Hepatocyte (in vitro differentiated cells): ENCODE measurements around the gene RTL9. TPM values are rescaled to one million over a fixed set of nuclear protein-coding genes. Genes with fewer than 3 reads are reported as not detected.
A peak's percentile ranks its signal among the peaks of the same experiment; 100 is the strongest.

Experiments used
- DNase-seq: peaks from one replicate; pipeline ENCODE4 v3.0.0-alpha.2; 2016; ENCODE audit warnings: low spot score
- H2AFZ ChIP-seq: fragments of 200-600 bp; sonication (generic); 2 replicates; pipeline ENCODE4 v1.6.0; 2016; ENCODE audit warnings: antibody characterized with exemption, mild to moderate bottlenecking
- H3K27ac ChIP-seq: fragments of 200-600 bp; sonication (generic); 2 replicates; pipeline ENCODE4 v1.5.1; 2016; ENCODE audit warnings: mild to moderate bottlenecking
- H3K27me3 ChIP-seq: fragments of 200-600 bp; sonication (generic); 2 replicates; pipeline ENCODE4 v1.6.1; 2016
- H3K36me3 ChIP-seq: fragments of 200-600 bp; sonication (generic); replicated peaks from 2 replicates; pipeline ENCODE4 v1.5.1; 2016; ENCODE audit warnings: low read depth; ENCODE audit not compliant: insufficient read depth
- H3K4me1 ChIP-seq: fragments of 200-600 bp; sonication (generic); 2 replicates; pipeline ENCODE4 v1.5.1; 2016; ENCODE audit warnings: mild to moderate bottlenecking, moderate library complexity; ENCODE audit not compliant: insufficient read depth
- H3K4me2 ChIP-seq: fragments of 200-600 bp; sonication (generic); 2 replicates; pipeline ENCODE4 v1.6.0; 2016
- H3K4me3 ChIP-seq: fragments of 200-600 bp; sonication (generic); 2 replicates; pipeline ENCODE4 v1.5.1; 2016; ENCODE audit warnings: mild to moderate bottlenecking
- H3K79me2 ChIP-seq: fragments of 200-600 bp; sonication (generic); 2 replicates; pipeline ENCODE4 v1.6.0; 2017; ENCODE audit warnings: mild to moderate bottlenecking
- H3K9me2 ChIP-seq: fragments of 200-600 bp; sonication (generic); replicated peaks from 2 replicates; pipeline ENCODE4 v1.6.0; 2017; ENCODE audit warnings: mild to moderate bottlenecking; ENCODE audit not compliant: insufficient read depth
- H3K9me3 ChIP-seq: fragments of 200-600 bp; sonication (generic); 2 replicates; pipeline ENCODE4 v1.5.1; 2016; ENCODE audit warnings: low read depth, mild to moderate bottlenecking
- H4K20me1 ChIP-seq: fragments of 200-600 bp; sonication (generic); 2 replicates; pipeline ENCODE4 v1.6.0; 2016; ENCODE audit warnings: mild to moderate bottlenecking; ENCODE audit not compliant: insufficient read depth, poor library complexity, severe bottlenecking
- EZH2 ChIP-seq: fragments of 200-600 bp; sonication (generic); IDR thresholded peaks from 2 replicates; pipeline ENCODE4 v1.6.1; 2016; ENCODE audit warnings: antibody characterized with exemption, mild to moderate bottlenecking, borderline replicate concordance
- EZH2phosphoT487 ChIP-seq: fragments of 200-600 bp; sonication (generic); IDR thresholded peaks from one replicate; pipeline ENCODE4 v1.6.1; 2018; ENCODE audit warnings: antibody characterized with exemption, mild to moderate bottlenecking, low read depth, moderate library complexity; ENCODE audit not compliant: unreplicated experiment, severe bottlenecking
- WGBS: methylation state at CpG from one replicate; pipeline ENCODE4 v1.1.6; 2016; ENCODE audit warnings: low lambda C conversion rate; ENCODE audit errors: missing lambda C conversion rate; 5-methylcytosine and 5-hydroxymethylcytosine counted together
- polyA plus RNA-seq: library from polyadenylated mRNA; unstranded; fragments of >200 nt; fragmentation: Nextera tagmentation; extraction: Ambion mirVana; gene quantifications from 2 replicates; pipeline ENCODE4 v1.2.1, GENCODE V29; 2016
- total RNA-seq: library from RNA; depleted of rRNA; stranded (reverse); fragments of >200 nt; gene quantifications from 2 replicates; pipeline ENCODE4 v1.2.3, GENCODE V29; 2014
- TF ChIP-seq, protein P1 (sequence below): fragments of 200-600 bp; sonication (generic); IDR thresholded peaks from 2 replicates; pipeline ENCODE4 v1.5.1; 2016; ENCODE audit warnings: antibody characterized with exemption, mild to moderate bottlenecking; ENCODE audit not compliant: poor library complexity

The RTL9 gene
- total and polyA plus RNA-seq, 2 experiments from 2014 or later = 0.65 to 2.9 TPM

- Histone ChIP-seq H2AFZ (no peak overlapping the region), H3K4me1 (peaks cover 6% of the 10 kb centered on the region), H3K27me3 (no peaks in the 10 kb centered on the region), H3K9me3 (no peaks in the 10 kb centered on the region), H3K4me3 (peak overlapping the region; percentile 84), H3K36me3 (no peaks in the 10 kb centered on the region), H3K9me2 (no peaks in the 10 kb centered on the region), H3K4me2 (peak overlapping the region; percentile 74), H4K20me1 (no peaks in the 10 kb centered on the region), H3K79me2 (peaks cover 66% of the 10 kb centered on the region), H3K27ac (no peak overlapping the region)
- no peak for DNase-seq
- TF ChIP-seq EZH2 = no peak
- no peak for TF ChIP-seq EZH2phosphoT487
- TF ChIP-seq, protein P1, sequence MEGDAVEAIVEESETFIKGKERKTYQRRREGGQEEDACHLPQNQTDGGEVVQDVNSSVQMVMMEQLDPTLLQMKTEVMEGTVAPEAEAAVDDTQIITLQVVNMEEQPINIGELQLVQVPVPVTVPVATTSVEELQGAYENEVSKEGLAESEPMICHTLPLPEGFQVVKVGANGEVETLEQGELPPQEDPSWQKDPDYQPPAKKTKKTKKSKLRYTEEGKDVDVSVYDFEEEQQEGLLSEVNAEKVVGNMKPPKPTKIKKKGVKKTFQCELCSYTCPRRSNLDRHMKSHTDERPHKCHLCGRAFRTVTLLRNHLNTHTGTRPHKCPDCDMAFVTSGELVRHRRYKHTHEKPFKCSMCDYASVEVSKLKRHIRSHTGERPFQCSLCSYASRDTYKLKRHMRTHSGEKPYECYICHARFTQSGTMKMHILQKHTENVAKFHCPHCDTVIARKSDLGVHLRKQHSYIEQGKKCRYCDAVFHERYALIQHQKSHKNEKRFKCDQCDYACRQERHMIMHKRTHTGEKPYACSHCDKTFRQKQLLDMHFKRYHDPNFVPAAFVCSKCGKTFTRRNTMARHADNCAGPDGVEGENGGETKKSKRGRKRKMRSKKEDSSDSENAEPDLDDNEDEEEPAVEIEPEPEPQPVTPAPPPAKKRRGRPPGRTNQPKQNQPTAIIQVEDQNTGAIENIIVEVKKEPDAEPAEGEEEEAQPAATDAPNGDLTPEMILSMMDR = no peak
- WGBS = 56% methylated on average over 1 of the region's 1 CpG
These were observed 43.1 kb upstream of the RTL9 start for GRCh38 chrX:110315551-110315950.

GRCh38 chrX:110316351-110317060 is 42.1 kb upstream of the RTL9 start:
- Histone ChIP-seq H3K27ac (peak overlapping the region; percentile 89), H3K79me2 (peaks cover 58% of the 10 kb centered on the region)
- 39% methylated on average over 12 of the region's 12 CpGs for WGBS

GRCh38 chrX:110317061-110317819 is 41.4 kb upstream of the RTL9 start:
- Histone ChIP-seq H3K9me3 (no peaks in the 10 kb centered on the region), H3K36me3 (no peaks in the 10 kb centered on the region), H3K9me2 (no peaks in the 10 kb centered on the region), H3K4me2 (peak overlapping the region; percentile 74), H3K27me3 (no peaks in the 10 kb centered on the region), H2AFZ (peak overlapping the region; percentile 69), H3K4me1 (peaks cover 9% of the 10 kb centered on the region), H4K20me1 (no peaks in the 10 kb centered on the region), H3K27ac (peak overlapping the region; percentile 89), H3K79me2 (peaks cover 50% of the 10 kb centered on the region), H3K4me3 (peak overlapping the region; percentile 84)
- no peak for TF ChIP-seq EZH2phosphoT487
- TF ChIP-seq, protein P1 = no peak
- DNase-seq = peak; percentile 29
- 46% methylated on average over 40 of the region's 40 CpGs for WGBS

More at GRCh38 chrX:110316351-110317060, 42.1 kb upstream of the RTL9 start:
- Histone ChIP-seq H4K20me1 (no peaks in the 10 kb centered on the region), H2AFZ (no peak overlapping the region), H3K36me3 (no peaks in the 10 kb centered on the region), H3K9me2 (no peaks in the 10 kb centered on the region), H3K4me3 (peak overlapping the region; percentile 84), H3K27me3 (no peaks in the 10 kb centered on the region), H3K9me3 (no peaks in the 10 kb centered on the region), H3K4me2 (peak overlapping the region; percentile 74), H3K4me1 (peaks cover 9% of the 10 kb centered on the region)
- DNase-seq = no peak
- TF ChIP-seq, protein P1 = no peak
- no peak for TF ChIP-seq EZH2phosphoT487
- TF ChIP-seq EZH2 = no peak
